ENCODE results near the gene CLCN3.
"Not testable (repeated sequence)": the region's sequence is repeated elsewhere in the genome, so short reads cannot be mapped to it uniquely, and the experiment has no call there.

CLCN3 gene

DNA sequence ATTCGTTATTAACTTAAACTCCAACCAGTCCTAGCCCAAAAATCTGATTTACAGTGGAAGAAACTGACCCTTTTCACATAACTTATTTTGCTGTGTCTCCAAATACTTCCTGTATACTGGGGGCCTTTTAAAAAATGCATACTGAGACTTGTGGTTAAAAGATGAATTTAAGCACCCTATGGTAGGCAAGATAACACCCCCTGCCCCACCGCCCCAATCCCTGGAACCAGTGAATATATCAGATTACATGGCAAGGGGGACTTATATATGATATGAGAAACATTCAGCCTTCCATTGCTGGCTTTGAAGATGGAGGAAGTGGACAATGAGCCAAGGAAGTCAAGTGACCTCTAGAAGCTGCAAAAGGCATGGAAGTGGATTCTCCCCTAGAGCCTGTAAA, 3.1 kb upstream of the CLCN3 start:
- no peak for DNase-seq (ENCODE audit: low read depth in 2 of 2)

DNA sequence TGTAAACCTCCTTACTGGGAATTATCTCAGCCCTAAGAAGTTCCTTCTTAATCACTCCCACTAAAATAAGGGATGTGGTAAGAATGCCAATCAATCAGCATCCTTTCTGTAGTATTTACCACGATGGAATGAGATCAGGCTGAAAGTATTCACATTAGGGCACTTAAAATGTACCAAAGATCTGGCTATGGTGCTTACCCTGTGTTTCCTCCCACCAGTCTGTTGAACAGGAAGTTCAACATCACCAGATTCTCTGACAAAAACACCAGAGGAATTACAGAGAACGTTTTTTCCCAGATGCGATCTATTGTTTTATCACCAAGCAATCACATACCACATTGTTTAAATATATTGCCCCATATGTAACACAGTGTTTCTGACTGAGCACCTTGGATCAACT, 2.1 kb upstream of the CLCN3 start:
- no peak for DNase-seq (ENCODE audit: low read depth in 2 of 2)

DNA sequence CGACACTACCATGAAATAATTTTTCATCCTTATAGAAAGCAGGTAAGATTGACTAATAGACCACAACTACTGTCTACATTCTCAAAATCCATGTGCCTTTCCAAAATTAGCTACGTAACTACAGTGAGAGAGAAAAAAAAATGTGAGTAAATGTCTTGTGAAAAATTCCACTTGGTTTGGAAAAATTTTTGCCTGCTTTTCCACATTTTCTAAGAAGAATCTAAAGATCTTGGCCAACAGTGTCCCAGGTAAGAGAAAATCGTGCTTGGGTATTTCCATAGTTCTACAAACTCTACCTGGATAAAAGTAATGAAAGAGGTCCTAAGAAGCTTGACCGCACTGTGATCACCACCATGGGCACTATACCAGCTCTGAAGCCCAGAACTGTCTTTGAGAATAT, 1.4 kb upstream of the CLCN3 start:
- DNase-seq (ENCODE audit: low read depth in 2 of 2), result no peak

DNA sequence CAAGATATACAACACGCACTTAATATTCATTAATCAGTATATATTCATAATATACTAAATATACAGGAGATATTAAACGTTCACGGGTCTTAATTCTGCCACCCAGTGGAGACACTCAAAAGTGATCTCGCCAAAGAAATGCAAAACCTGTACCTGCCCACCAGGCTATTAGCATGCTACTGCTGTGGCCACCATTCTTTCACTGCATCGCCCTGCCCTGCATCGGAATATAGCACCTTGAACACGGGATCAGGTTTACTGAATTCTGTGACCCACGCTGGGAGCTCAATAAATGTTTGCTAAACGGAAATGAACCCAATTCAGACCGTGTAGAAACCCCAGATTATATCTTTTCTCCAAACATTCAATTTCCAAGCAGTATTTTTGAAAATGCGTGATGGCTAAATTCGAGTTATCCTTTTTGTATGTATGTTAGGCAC, 840 bp upstream of the CLCN3 start:
- no peak for DNase-seq (ENCODE audit: low read depth in 2 of 2)

DNA sequence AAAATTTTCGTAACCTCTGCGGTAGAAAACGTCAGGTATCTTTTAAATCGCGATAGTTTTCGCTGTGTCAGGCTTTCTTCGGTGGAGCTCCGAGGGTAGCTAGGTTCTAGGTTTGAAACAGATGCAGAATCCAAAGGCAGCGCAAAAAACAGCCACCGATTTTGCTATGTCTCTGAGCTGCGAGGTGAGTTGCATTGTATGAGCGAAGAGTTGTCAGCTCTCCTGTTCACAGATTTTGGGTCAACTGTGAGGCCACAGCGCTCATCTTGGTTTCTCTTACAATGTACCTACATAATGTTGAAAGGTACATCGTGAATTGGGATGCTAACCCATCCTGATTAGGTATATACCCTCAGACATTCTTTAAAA, 486 bp downstream of the CLCN3 start:
- no peak for DNase-seq (ENCODE audit: low read depth in 2 of 2)

DNA sequence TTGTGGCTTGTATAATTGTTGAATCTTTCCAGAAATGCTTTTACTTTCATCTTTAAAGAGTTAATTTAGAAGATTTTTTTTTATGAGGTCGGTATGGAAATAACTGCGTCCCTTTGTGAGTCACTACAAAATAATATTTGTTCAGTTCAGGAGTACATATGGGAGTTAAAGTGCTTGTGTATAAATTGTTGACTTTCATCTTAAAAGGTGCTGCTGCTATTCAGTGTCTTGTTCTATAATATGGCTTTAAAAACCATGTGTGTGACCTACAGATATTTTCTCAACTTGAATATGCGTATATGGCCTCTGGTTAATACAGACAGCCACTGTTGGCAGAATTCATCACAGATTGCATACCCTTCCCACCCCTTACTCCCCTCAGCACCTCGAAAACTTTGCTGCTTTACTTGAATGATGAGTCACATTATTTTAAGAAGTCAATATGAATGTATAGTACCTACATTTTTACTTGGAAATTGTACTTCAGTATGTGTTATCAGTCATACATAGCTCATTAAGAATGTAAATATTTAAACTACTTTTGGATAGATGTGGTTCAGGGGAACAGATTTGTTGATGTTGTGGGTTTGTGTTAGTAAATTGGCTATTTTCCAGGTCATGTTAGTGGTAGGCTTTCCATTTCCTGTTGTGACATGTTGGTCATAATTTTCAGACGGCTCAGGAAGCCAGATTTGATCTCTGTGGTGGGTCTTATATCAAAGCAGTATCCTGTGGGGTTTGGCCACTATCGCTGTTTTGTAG, 1.5 kb downstream of the CLCN3 start:
- no peak for DNase-seq (ENCODE audit: low read depth in 2 of 2)

DNA sequence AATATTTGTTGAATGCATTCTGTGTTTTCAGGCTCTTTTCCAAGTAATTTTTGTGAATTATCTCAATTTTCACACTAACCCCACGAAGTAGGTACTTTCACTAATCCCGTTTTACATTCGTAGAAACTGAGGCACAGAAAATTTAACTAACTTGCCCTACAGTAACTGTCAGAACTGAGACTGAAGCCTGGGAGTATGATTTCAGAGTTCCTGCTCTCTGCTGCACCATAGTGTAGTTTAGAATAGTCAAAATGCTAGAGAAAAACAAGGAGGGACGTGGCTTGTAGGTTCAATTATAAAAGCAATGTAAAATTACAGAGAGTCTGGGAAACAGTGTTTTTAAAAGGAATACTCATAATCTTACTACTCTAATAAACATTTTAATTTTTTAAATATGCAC, 2.2 kb downstream of the CLCN3 start:
- no peak for DNase-seq (ENCODE audit: low read depth in 2 of 2)

DNA sequence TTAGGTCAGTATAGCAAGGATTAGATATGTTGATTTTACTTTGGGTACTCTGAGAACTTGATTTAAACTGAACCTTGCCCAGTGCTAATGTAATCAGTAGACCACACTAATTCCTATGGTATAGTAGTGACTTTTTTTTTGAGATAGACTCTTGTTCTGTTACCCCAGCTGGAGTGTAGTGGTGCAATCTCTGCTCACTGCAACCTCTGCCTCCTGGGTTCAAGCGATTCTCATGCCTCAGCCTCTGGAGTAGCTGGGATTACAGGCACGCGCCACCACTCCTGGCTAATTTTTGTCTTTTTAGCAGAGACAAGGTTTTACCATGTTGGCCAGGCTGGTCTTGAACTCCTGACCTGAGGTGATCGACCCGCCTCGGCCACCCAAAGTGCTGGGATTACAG, 3.6 kb downstream of the CLCN3 start:
- DNase-seq (ENCODE audit: low read depth in 2 of 2), result not testable (repeated sequence)

DNA sequence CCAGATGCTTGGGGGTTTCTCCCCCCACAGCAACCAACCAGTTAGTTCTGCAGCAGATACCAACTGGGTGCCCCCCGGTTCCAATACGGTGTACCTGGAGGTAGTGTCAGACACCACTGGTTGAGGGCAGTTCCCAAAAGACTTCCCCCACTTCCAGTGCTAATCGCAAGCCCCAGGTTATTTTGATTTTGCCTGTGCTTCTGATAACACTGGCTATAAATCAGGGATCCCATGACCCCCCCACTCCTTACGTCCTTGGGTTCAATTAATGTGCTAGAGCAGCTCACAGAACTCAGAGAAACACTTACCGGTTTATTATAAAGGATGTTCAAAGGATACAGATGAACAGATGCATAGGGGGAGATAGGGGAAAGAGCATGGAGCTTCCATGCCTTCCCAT, 5.5 kb downstream of the CLCN3 start:
- DNase-seq (ENCODE audit: low read depth in 2 of 2), result no peak

DNA sequence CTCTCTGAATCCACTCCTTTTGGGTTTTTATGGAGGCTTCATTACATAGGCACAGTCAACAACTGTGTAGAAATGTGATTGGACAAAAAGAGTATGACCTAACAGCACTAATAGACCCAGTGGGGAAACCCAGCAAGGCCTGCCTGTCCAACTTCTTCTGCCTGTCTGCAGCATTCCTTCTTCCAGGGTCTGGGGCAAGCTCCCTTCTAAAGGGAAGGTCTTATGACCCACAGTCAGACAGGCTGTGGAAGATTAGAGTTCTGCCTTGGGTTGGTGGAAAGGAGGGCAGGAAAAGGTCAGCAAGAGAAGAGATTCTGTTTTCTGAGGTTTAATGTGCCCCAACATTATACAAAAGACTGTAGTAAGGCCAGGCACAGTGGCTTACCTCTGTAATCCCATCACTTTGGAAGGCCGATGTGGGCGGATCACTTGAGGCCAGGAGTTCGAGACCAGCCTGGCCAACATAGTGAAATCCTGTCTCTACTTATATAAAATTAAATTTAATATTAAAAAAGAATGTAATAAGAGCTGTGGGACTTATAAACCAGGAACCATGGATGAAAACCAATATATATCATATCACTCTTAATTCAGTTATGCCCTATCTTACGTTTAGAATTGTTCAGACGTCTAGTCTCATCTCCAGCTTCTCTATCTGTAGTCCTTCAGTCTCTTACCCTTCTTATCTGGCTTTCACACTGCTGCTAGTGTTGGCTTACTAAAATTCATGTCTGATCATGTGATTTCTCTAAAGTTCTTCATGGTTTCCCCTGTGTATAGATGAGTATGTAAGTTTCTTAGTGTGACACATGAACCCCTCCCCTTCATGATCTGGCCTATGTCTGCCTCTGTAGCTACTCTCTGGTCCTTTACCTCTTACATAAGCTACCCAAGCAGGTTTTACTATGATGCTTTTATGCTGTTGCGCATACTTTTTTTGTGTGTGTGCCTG, 6.2 kb downstream of the CLCN3 start:
- no peak for DNase-seq (ENCODE audit: low read depth in 2 of 2)

DNA sequence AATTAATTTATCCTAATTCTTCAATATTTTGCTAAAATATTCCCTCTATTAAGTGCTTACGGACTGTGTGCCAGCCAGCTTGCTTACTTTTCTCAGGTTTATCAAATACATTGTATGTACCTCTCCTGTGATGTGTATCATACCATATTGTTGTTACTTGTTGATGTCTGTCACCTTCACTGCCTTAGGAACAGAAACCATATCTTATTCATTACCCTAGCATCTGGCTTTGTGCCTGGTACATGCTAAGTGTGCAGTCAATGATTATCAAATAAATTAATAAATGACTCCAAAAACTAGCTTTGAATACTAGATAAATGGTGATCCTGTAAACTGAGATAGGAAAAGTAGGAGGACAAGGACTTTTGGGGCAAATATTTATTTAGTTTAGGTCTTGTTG, 6.9 kb downstream of the CLCN3 start:
- DNase-seq (ENCODE audit: low read depth in 2 of 2), result no peak

DNA sequence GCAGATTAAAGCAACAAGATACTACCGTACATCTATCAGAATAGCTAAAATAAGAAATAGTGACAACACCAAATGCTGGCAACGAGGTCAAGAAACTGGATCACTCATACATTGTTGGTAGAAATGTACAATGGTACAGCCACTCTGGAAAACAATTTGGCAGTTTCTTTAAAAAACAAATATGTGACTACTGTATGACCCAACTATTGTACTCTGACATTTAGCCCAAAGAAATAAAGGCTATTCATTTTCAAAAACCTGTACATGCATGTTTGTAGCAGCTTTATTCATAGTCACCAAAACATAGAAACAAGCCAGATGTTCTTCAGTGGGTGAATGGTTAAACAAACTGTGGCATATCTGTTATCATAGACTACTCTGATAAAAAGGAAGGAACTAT, 8.2 kb downstream of the CLCN3 start:
- DNase-seq (ENCODE audit: low read depth in 2 of 2), result no peak

DNA sequence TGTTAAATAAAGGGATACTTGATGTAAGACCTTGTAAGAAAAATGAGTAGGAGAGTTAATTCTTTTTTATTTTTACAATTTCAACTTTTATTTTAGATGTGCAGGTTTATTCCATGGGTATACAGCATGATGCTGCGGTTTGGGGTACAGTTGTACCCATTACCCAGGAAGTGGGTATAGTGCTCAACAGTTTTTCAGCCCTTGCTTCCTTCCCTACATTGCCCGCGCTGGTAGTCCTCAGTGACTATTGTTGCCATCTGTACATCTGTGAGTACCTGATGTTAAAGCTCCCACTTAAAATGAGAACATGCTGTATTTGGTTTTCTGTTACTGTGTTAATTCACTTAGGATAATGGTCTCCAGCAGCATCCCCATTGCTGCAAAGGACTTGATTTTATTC, 9.7 kb downstream of the CLCN3 start:
- no peak for DNase-seq (ENCODE audit: low read depth in 2 of 2)

DNA sequence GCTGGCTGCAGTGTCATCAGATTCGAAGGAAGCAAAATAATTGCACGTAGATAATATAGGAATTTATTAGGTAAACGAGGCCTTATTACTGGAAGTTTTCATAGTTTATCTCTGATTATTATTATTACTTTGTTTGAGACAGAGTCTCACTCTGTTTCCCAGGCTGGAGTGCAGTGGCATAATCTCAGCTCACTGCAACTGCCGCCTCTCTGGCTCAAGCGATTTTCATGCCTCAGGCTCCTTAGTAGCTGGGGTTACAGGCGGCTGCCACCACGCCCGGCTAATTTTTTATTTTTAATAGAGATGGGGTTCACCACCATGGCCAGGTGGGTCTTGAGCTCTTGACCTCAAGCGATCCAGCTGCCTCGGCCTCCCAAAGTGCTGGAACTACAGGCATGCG, 12.5 kb downstream of the CLCN3 start:
- DNase-seq (ENCODE audit: low read depth in 2 of 2), result no peak

DNA sequence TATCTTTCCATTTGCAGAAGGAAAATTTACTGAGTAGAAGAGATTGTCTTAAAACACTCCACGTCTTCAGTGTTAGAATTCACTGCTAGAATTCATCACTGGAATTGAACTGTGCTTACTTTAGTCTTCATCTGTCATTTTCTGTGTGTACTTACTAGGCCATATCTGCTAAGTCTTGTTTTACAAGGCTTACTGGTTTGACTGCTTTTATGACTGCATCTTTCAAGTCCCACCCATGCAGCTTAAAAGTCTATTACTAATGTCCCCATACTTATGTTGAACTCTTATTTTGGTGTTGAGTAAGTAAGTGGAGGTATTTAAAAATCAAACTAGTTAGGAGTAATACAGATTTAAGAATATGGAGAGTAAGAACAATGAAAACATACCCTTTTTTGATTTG, 14.6 kb downstream of the CLCN3 start:
- DNase-seq (ENCODE audit: low read depth in 2 of 2), result no peak

DNA sequence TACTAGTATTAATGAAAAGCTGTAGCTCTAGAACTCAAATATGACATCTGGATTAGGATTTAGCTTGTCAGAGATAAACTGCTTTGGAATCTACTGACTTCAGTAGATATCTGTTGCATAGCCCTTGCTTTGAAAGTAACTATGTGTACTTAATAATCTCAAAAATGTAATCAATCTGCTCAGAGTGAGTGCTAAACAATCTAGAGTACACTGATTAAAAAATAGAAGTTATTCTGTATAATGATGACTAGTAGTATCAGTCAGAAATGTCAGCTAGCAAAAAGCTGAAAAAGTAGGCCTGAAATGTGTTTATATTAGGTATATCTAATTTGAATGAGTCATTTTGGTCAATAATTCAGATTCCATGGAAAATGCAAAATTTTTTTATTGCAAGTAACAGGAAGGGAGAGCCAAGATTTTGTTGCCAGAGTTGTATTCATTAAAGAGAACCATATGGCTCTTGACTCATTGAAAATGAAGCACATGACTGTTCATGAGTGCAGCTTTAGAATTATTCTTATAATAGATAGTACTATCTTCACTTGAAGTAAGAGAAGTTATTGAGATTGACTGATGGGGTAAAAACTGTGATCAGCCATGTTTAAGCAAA, 20.0 kb downstream of the CLCN3 start:
- DNase-seq (ENCODE audit: low read depth in 2 of 2), result no peak

DNA sequence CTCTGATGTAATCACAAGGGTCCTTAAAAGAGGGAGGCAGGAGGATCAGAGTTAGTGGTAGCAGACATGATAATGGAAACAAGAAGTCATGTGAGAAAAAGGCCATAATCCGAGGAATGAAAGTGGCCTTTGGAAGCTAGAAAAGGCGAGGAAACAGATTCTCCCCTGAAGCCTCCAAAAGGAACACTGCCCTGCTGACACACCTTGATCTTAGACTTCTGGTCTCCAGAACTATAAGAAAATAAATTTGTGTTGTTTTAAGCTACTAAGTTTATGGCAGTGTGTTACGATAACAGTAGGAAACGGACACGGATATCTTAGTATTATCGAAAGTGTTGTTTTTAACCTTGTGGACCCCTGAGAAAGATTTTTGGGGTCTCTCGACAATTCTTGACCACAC, 24.4 kb downstream of the CLCN3 start:
- no peak for DNase-seq (ENCODE audit: low read depth in 2 of 2)

DNA sequence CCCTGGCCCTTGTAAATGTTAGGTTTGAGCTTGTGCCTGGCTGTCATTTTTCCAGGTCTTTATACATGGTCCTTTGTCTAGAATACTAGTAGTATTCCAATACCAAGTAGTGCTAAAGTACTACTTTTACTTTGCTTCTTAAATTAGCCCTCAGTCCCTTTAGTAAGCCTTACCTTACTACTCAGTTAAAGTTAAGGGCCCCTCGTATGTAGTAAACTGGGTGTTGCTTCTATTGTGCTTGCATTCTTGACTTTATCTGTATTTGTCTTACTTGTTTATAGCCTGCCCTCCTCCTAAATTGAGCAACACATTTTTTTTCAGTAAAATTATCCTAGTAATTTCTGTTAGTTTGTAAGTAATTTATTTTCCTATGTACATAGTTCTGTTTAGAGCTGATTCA, 25.2 kb downstream of the CLCN3 start:
- no peak for DNase-seq (ENCODE audit: low read depth in 2 of 2)

DNA sequence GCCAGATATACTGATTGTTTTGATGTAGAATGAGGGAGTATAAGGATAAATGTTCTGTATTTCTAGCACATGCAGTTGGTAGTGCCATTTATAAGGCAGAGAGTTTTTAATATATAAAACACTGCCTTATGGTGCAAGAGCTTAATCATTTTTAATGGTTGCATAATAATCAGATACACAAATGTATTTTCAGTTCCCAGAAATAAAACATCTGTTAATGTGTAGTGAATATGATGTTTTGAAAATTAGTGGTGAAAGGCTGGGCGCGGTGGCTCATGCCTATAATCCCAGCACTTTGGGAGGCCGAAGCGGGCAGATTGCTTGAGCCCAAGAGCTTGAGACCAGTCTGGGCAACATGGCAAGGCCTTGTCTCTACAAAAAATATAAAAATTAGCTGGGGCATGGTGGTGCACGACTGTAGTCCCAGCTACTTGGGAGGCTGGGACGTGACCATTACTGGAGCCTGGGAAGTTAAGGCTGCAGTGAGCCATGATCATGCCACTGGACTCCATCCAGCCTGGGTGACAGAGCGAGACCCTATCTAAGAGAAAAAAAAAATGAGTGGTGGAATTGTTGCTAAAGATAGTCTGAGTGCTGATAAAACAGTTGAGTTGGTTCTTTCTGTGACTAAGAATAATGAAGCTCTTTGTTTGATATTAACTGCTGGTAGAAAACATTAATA, 29.3 kb downstream of the CLCN3 start:
- no peak for DNase-seq (ENCODE audit: low read depth in 2 of 2)

DNA sequence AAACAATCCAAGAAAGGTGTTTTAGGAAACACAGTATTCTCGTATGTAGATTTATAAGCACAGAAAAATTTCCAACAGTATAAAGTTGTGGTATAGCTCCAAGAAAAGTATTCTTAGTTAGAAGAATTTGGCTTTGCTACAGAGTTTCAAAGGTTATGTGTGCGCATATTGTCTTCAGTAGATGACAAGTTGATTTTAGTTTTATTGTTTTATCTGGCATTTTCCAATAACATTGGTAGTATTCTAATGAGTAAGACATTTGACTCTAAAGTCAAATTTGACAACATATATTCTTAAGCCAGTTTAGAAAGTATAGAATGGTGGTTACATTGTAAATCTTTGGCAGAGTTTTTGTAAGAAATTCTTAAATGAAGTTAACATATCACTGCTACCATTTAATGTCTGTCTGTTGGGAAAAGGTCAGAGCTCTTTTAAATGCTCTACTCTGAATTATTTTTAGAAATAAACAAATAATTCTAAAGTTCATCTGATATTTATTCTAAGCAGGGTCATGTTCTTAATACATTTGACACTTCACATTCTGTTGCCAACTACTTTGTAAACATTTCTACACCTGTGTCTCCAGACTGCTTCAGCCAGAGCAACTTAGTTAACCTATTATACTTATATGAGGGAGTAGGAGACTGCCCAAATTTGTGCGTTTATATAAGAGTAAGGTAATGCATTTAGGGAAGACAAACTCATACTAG, 30.0 kb downstream of the CLCN3 start:
- no peak for DNase-seq (ENCODE audit: low read depth in 2 of 2)

DNA sequence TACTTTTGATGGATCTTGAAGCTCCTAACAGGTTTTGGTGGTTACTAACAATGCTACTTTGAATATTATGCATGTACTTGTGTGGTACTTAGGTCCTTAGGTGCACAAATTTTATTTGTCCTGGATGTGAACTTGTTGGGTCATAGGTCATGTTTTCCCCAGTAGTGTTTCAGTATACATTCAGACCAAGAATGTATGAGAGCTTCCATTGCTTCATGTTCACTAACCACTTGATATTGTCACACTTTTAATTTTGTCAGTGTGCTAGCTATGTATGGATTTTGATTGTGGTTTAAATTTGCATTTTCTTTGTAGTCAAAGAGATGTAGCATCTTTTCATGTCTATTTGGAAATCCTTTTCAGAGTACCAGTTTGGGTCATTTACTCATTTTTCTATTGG, 32.2 kb downstream of the CLCN3 start:
- no peak for DNase-seq (ENCODE audit: low read depth in 2 of 2)

DNA sequence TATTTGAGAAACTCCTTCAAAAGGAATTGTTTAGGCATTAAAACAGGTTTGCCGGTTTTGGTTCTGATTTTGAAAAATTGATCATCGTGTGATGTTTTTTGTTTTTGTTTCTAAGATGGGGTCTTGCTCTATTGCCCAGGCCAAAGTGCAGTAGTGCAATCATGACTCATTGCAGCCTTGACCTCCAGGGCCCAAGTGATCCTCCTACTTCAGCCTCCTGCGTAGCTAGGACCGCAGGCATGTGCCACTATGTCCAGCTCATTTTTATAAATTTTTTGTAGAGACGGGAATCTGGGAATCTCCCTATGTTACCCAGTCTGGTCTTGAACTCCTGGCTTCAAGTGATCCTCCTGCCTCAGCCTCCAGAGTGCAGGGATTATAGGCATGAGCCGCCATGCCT, 35.0 kb downstream of the CLCN3 start:
- no peak for DNase-seq (ENCODE audit: low read depth in 2 of 2)
